NCI-H2107 (cell line): ENCODE data around the gene RAD18.

Source experiments
- DNase-seq: peaks from one replicate; lab custom pipeline; 2025; lab: John Stamatoyannopoulos, UW

The RAD18 gene

DNA sequence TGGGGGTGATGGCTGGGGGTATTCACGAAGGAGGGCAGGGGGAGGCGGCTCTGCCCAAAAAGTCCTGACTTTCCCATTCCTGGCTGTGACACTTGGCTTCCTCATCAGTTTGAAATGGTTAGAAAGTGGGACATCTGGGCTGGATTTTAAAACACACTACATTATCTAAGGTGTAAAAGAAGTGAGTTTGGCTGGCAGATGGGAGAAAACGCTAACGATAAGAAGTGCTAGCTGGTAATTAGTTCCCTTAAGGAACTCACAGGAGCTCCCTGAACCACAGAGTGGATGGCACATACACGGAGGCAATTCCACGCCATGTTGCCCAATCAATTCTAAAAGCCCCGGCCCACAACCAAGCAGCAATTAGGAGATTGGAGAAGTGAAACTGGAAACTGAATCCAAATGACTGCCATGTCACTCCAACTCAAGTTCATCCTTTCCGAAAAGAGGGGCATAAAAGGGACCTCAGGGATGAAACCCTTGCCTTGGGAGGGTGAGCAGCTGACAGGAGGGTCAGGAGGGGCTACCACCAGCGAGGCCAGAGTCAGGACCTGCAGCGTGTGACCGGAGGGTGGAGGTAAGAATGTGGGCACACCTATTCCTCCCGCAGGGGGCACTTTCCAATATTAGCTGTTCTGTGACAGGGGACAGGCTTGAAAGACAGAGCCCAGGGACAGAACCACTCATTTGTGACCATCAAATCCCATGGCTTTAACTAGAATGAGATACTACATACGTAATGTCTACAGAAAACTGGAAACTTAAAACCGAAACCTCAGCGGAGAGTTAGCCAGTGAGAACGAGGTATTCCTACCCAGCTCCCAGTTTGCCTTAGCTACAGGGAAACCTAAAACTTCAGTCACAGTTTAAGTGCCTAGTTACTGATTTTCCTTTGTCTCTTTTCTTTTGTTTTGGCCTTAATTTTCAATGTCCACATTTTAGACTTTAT is 98.6 kb downstream of the RAD18 start:
- no peak for DNase-seq

DNA sequence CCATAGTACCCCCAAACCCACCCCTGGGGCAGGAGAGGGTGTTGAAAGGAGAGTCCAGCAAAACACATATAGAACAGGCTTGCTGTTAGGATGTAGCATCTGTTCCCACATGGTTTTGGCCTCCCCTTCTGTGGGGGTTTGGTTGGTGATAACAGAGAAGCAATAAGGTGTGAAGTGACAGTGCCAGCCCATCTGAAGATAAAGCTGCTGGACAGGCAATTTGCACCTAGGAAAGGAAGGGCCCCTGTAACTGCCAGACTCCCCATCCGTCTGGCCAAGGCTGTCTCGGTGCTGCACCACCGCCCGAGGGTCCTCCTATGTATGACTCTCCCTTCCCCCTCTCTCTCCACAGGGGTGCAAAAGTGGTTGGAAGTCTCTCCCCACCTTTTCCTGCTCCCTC is 99.4 kb downstream of the RAD18 start:
- no peak for DNase-seq

DNA sequence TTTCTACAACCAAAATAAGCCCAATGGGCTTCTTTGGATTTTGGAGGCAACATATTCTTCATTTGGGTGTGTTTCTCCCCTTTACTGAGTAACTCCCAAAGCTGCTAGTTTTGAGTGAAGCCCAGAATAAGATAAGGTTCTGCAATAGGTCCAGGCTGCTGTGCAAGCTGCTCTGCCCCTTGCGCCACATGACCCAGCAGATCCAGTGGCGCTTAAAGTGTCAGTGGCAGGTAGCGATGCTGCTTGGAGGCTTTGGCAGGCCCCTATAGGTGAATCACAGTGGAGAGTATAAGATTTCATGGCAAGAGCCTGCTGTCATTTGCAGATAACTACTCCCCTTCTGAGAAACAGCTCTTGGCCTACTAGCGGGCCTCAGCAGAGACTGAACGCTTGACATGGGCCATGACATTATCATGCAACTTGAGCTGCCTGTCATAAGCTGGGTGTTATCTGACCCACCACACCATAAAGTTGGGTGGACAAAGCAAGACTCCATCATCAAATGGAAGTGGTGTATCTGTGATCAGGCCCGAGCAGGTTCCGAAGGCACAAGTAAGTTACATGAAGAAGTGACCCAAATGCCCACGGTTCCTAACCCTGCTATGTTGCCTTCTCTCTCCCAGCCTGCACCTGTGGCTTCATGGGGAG is 105.4 kb downstream of the RAD18 start:
- no peak for DNase-seq

DNA sequence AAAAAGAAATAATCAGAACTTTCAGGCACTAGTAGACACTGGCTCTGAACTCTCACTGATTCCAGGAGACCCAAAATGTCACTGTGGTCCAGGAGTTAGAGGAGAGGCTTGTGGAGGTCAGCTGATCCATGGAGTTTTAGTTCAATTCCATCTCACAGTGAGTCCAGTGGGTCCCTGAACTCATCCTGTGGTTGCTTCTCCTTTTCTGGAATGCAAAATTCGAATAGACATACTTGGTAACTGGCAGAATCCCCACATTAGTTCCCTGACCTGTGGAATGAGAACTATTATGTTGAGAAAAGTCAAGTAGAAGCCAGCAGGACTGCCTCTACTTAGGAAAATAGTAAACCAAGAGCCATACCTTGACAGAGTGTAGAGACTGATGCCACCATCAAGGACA is 106.6 kb downstream of the RAD18 start:
- DNase-seq: no peak

DNA sequence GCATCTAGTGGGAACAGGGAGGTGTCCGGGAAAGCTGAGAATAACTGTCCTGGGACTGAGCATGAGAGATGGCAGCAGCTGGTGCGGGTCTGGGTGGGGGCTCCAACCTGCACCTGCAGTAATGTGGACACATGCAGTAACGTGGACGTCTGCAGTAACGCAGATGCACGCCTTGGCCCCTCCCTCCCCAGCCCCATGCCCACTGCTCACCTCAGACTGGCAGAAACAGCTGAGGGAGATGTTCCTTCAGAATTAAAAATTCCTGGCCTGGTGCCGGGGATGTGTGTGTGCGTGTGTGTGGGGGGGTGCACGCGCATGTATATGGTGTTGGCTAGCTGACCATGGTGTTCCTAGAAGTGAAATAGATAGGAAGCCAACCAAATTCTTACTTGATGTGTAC is 107.2 kb downstream of the RAD18 start:
- DNase-seq: no peak

DNA sequence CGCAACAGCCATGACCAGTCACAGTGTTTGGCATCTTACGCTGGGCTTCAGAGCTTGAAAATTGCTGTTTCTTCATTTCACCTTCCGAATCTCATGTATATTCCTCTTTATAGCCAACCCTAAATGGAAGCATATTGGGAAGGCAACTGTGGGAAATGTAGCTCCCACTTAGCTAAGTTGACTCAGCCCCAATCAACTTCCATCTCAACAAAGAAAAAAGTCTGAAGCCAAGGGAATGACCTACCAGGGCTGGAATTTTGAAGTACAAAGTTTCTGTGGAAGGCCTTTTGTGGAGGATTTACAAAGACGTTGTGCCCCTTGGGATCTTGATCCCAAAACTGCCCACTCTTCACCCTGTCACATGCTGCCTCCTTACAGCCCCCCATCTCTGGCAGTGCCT is 108.6 kb downstream of the RAD18 start:
- DNase-seq: no peak

DNA sequence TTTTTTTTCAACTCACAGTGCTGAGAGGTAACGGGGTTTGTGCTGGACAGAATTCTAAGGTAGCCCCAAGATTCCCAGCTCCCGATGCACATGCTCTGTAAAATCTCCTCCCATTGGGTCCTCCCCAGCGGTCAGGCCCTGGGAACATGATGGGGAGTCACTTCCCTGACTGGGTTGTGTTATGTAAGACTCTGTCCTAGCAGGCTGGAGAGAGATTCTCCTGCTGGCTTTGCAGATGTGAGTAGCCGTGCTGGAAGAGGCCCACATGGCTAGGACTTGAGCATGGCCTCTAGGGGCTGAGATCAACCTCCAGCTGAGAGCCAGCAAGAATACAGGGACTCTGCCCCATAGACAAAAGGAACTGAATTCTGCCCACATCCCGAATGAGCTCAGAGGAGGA is 110.2 kb downstream of the RAD18 start:
- no peak for DNase-seq

DNA sequence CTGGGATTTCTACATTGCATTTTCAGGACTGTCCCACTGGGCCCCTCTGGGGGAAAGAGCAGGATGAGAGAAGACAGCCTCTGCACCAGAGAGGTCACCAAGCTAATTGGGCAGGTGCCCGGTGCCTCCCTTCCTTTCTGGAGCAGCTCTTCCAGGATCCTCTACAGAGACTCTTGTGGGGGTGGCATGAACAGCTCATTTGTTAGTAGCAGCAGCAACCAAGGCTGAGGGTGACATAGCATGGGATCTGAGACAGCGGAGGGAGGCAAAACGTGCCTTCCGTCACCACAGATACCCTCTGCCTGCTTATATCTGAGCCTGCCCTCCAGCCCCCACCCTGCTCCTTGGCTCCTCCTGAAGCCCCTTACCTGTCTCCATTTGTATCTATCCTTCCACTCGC is 110.8 kb downstream of the RAD18 start:
- DNase-seq: no peak

DNA sequence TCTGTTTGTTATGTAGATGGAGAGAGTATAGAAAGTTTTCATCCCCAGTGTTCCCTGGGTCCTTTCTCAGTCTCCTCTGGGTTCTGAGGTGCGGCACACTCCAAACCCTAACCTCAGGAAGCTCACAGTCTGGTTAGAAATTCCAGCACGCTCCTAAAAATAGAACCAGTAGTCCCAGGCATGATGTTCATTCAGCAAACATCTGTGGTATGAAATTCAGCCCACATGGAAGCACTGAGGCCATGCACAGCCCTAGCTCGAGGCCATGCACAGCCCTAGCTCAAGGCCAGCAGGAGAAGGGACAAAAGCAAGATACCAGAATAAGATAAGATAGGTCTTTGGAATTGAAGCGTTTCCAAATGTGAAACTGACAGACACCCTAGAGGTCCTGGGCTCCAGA is 111.6 kb downstream of the RAD18 start:
- DNase-seq: no peak

DNA sequence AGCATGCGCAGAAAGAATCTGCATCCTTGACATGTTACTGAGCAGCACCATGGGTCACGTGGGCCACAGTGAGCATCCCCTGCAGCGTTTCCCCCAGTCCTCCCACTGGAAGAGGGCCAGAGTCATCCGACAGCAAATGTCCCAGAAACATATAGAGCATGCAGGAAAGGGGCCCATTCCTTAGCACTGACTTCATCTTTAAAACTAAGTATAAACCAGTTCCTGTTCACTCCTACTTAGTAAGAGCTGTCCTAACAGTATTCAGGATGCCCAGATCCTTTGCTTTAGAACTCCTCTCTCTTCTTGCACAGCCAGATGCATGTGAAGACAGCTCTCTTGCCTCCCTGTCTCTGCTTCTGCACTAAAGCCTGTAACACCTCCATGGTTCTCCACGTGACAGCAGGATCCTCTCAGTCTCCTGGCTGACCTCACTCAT is 114.6 kb downstream of the RAD18 start:
- DNase-seq: no peak

DNA sequence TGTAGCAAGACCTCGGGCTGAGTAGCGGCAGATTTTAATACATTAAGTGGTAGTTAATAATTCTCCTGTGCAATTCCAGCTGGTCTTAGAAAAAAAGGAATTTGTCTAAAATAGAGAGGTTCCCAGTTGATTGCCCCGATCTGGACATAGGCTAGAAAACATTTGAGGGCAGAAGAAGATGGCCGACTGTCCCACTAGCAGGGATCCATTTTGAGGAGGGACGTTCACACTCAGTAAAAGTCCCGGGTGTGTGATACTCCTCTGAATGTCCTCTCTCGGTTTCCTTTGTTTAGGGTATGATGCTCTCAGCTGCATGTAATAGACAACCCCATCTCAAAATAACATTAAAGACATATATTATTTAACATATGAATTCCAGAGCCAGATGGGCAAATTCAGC is 116.0 kb downstream of the RAD18 start:
- DNase-seq: no peak

DNA sequence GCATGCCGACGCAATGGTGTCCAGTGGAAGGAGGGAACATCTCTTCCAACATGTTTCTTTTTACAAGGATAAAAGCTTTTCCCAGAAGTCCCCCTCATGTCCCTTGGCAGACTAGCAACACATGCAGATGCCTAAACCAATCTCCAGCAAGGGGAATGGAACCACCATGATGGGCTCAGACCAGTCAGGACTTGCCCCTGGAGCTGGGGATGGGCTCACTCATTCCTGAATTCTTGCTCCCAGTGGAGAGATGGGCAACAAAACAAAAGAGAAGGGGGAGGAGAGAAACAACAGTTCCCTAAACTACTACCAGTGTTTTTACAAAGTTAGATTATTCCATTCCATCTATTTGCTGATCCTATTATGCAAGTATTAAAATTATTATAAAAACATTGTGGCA is 117.1 kb downstream of the RAD18 start:
- no peak for DNase-seq

DNA sequence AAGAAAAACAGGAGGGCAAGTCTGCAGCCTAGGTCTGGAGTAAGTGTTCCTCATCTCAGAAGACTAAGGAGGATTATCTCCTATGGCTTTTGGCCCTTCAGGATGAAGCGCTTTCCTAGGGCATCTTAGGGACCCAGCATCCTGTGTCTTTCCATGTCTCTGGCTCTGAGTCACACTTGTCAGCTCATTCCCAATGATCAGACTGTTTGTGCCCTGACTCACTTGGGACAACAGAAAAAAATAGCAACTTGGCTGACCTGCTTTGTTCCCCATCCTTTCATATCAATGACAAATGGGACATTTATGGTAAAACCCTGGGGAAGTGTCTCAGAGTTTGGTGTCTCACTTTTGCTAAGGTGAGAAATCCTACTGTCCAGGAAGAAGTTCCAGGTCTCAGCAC is 117.6 kb downstream of the RAD18 start:
- no peak for DNase-seq

DNA sequence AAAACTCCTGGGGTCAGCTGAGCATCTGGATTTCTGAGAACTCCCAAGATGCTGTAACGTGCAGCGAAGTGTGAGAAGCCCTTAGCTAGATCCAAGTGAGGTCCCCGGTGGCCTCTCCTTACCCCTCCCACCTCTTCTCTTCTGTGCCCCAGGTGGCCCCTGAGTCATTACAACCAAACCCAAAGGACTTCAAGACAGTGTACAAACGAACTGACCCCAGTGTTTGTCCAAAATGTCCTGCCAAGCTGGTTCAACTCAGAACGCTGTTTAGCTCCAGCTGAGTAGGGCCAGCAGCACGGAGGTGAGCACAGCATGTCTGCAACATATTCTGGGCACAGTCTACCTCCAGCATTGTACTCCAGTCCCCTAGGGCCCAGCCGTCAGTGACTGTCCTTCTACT is 119.9 kb downstream of the RAD18 start:
- no peak for DNase-seq

DNA sequence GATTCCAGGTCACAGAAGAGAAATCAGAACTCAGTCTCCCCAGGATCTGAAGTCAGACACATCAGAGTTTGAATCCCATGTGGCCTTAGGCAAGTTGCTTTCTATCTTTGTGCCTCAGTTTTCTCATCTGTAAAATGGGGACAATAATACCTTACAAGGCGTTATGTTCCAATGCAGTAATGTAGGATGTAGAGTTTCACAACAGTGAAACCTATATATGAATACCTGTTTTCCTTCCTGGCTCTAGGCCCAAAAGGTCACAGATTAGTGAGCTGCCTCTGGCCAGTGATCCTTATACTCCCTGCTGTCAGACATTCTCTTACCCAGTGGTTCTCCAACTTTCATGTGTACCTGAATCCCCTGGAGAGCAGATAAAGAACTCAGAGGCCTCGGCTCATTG is 121.0 kb downstream of the RAD18 start:
- no peak for DNase-seq

DNA sequence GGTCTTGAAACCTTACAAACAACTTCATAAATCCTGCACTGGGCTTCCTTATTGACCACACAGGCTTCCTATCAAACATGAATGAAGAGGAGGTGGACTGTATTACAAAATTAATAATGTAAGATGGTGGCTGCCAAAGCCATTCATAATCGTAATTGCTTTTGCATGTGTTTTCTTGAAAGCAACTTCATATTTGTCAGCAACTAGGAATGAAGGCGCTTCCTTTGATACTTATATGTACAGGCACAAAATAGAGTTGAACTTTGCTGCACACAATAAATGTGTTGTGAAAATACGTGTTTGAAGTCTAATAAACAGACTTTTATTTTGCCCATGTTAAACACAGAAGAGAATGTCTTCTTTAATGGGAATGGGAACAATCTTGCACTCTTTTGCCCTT is 121.8 kb downstream of the RAD18 start:
- DNase-seq: no peak

DNA sequence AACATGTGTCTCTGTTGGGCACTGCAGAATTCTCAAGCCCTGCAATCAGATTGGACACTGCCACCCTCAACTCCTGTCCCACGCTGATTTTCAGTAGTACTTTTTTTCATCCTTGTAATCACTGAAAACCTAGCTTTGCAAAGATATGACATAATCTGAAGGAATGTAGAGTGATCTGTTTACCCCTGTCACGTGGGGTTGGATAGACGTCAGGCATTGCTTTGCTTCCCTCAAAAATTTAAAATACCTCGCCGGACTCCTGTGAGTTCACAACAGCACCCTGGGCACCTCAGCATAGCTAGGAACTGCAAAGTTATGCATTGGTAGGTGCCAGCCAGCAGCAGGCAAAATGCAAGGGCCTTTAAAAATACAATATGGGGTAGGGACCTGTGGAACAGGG is 122.7 kb downstream of the RAD18 start:
- DNase-seq: no peak

DNA sequence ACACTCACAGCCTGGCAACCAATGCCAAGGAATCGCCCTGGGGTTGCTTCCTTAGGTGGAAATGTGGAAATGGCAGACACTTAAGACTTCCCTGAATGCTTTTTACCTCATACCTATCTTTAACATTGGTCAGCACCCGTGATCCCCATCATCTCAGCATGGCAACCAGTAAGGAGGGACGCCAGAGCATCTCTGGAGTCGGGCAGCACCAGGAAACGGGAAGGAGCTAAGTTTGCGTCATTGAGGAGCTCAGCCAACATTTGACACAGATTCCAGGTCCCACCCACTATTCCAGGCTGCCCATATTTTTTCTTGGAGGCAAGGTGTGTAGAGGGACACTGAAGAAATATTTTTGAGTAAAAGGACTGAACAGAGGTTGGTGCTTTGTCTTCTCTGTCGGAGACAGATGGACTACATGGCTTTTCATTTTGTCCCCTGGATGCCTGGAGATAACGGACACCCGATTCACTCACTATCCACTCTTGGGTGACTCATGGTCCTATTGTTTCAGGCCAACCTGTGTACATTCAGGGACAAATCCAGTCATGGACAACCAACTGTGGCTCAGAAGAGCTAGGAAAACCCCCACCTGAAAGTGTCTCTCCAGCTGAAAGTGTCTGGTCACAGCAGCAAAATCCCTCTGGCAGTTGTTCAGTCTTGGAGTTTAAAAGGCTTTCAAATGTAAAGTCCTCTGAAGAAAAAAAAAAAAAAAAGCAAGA is 123.5 kb downstream of the RAD18 start:
- no peak for DNase-seq

DNA sequence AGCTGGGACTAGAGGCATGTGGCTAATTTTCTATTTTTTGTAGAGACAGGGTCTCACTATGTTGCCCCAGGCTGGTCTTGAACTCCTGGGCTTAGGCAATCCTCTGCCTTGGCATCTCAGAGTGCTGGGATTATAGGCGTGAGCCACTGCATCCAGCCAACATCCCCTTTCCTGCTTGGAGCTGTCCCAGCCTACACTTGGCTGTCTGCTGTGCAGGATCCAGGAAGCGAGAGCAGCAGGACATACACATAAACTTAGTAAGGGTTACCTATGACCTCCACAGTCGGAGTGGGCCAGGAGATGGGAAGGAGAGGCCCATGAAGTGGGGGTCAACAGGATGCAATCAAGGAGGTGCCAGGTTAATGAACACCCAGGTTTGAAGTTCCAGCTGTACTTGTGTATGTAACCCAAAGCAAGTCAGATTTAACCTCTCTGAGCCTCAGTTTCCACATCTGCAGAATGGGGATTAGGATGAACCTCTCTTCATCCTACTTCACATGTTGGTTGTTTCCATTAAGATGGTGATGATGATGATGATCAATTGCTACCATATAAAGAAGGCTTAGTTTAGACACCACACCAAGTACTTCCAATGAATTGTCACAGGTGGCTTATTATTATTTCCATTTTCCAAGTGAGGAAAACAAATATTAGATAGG is 124.4 kb downstream of the RAD18 start:
- no peak for DNase-seq

DNA sequence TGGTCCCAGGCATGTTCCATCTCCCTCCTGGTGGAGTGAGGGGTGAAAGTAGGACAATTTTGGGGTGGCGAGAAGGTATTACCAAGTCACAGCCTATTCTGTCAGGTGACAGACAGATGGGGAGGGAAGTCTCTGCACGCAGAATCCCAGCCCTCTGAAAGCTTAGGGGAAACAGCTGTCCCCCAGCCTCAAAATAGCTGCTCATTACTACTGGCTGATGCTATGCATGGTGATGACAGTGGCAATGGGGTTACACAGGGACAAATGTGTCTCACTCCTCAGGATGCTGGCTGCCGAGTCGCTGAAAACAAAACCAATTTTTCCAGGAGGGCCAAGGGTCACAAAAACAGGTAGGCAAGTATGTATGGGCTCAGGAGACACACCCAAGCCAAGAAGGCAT is 125.0 kb downstream of the RAD18 start:
- no peak for DNase-seq

DNA sequence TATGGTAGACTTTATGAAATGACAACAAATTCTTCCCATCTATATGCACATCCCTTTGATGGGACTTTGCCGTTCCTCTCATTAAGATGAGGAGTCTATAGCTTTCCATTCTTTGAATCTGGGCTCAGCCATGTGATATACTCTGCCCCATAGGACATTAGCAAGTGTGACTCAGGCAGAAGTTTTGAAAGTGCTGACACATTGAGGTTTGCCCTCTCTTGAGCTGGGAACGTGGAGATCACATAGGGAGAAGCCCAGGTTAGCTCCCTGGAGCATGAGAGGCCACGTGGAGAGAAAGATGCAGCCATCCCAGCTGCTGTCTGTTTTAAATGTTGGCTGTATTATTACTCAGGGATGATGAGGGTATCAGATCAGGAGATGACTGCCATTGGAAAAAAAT is 126.1 kb downstream of the RAD18 start:
- DNase-seq: no peak

DNA sequence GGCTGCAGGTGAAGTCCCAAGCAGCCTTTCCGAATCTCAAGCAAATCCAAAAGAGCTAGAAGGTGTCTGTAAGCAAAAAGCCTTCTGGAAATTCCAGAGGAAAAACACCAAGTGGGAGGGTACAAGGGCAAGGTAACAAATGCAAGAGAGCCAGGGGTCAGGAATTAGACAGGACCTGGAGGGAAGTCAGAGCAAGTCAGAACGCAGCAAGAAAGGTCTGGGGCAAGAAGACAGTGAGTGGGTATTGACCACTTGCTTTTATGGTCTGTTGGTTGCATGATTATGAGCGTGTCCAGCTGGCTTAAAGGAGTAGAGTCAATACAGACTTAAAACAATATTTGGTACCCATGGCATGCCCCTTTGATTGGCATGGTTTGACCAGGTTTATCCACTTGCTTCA is 127.2 kb downstream of the RAD18 start:
- DNase-seq: no peak
